DMS53 treated with DMSO at 0.1 percent for 48 hours (cell line): ENCODE data around the gene MYLK3.
"Not testable (repeated sequence)": the region's sequence is repeated elsewhere in the genome, so short reads cannot be mapped to it uniquely, and the experiment has no call there.

Experiments used
- DNase-seq: peaks from one replicate; lab custom pipeline; 2025; ENCODE audit not compliant: unreplicated experiment; lab: John Stamatoyannopoulos, UW

MYLK3 gene

GRCh38 chr16:46690281-46691178 lies 57.6 kb downstream of the MYLK3 start:
- DNase-seq = no peak

- DNase-seq = peak; percentile 98
These were observed 58.5 kb downstream of the MYLK3 start, which contains the start of gene ORC6 for GRCh38 chr16:46689365-46690280. ORC6 (plus strand) TSS chr16:46689659; CDS start chr16:46689706, 47 bp downstream.

- DNase-seq = peak; percentile 98
These were observed 59.3 kb downstream of the MYLK3 start, which contains the start of gene VPS35 for GRCh38 chr16:46688654-46689364. VPS35 (minus strand) TSS chr16:46689178; CDS start chr16:46689133, 45 bp downstream.

- no peak for DNase-seq
These were observed 60.0 kb downstream of the MYLK3 start for GRCh38 chr16:46688101-46688653.

- no peak for DNase-seq
These were observed 60.7 kb downstream of the MYLK3 start for GRCh38 chr16:46687486-46687885.

- DNase-seq = no peak
These were observed 61.2 kb downstream of the MYLK3 start for GRCh38 chr16:46686815-46687473.

- DNase-seq = not testable (repeated sequence)
These were observed 66.3 kb downstream of the MYLK3 start for GRCh38 chr16:46681867-46682266.

- not testable (repeated sequence) for DNase-seq
These were observed 70.2 kb downstream of the MYLK3 start for GRCh38 chr16:46677943-46678342.

GRCh38 chr16:46673320-46674013 lies 74.7 kb downstream of the MYLK3 start:
- peak; percentile 76 for DNase-seq

- no peak for DNase-seq
These were observed 86.0 kb downstream of the MYLK3 start for GRCh38 chr16:46662123-46662522.

GRCh38 chr16:46658925-46659324 lies 89.2 kb downstream of the MYLK3 start:
- no peak for DNase-seq
